GM12801 (cell line): Measurements from ENCODE around the gene ENPP7.

Experiments
- TF ChIP-seq, protein P1 (sequence below): IDR thresholded peaks from one replicate; pipeline ENCODE4 v1.5.1; 2011; ENCODE audit warnings: control low read depth; ENCODE audit not compliant: insufficient read length; ENCODE audit errors: extremely low read depth

Gene ENPP7

DNA sequence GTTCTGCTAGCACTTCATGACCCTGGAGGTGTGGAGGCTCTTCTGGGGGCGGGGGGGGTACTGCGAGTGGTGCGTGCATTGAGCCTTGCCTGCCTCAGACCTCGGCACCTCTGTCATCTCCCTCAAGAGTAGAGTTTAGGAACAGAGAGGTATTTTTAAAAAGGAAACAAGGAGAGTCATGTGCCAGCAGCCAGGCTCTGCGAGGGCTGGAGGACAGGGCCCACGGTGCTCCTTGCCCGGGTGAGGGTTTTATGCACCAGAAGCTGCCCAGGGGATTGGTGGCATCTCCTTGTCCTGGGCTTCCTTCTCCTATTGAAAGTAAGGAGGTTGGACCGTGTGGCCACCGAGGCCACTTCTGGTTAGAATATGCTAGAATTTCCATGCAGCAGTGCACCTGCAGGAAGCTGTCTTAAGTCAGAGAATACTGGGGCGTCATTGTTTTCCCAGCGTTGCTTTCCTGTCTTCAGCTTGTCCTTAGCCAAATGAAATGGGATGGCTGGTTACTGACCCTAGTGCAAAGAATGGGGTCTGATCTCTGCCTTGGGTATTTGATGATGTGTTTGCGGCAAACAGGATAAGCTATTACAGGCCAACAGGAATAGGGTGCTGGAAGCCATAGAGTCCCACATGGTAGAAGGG, 50.4 kb downstream of the ENPP7 start:
- TF ChIP-seq, protein P1, sequence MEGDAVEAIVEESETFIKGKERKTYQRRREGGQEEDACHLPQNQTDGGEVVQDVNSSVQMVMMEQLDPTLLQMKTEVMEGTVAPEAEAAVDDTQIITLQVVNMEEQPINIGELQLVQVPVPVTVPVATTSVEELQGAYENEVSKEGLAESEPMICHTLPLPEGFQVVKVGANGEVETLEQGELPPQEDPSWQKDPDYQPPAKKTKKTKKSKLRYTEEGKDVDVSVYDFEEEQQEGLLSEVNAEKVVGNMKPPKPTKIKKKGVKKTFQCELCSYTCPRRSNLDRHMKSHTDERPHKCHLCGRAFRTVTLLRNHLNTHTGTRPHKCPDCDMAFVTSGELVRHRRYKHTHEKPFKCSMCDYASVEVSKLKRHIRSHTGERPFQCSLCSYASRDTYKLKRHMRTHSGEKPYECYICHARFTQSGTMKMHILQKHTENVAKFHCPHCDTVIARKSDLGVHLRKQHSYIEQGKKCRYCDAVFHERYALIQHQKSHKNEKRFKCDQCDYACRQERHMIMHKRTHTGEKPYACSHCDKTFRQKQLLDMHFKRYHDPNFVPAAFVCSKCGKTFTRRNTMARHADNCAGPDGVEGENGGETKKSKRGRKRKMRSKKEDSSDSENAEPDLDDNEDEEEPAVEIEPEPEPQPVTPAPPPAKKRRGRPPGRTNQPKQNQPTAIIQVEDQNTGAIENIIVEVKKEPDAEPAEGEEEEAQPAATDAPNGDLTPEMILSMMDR: no peak

DNA sequence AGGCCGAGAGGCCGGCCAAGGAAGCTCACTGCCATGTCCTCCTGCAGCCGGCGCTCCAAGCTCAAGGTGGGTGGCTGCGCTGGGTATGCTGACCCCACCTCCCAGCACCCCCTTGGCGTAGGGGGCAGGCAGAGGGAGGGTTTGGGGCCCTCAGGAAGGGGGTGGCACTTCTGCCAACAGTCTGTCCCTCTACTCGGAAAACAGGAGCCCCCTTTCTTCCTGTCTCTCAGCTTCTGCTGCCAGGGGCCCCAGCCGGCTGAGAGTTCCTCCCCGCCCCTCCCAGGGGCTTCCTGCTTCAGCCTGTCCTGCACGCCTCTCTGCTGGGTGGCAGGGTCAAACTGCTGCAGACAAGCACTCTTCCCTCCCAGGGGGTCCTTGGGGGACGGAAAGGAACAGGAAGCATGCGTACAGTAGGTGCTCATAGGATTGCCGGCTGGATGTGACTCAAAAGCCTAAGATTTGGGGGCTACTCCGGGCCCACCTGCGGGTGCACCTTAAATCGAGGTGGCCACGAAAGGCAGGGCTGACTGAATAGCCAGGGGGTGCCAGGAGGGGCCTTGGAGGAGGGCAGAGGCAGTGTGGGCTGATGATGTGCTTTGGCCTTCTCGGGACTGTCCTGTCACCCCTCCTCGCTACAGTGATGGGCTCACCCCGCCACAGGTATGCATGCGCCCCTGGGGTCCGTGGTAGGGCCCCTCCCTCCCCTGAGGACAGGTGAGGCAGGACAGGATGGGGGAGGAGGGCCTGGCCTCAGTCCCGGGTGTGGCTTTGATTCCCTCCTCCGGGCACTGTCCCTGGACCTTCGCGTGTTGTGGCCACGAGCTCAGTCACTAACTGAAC, 51.2 kb downstream of the ENPP7 start:
- TF ChIP-seq, protein P1: no peak

DNA sequence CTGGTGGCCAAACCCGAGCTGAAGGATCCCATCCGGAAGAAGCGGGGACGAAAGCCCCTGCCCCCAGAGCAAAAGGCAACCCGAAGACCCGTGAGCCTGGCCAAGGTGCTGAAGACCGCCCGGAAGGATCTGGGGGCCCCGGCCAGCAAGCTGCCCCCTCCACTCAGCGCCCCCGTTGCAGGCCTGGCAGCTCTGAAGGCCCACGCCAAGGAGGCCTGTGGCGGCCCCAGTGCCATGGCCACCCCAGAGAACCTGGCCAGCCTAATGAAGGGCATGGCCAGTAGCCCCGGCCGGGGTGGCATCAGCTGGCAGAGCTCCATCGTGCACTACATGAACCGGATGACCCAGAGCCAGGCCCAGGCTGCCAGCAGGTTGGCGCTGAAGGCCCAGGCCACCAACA, 53.1 kb downstream of the ENPP7 start:
- TF ChIP-seq, protein P1: no peak

DNA sequence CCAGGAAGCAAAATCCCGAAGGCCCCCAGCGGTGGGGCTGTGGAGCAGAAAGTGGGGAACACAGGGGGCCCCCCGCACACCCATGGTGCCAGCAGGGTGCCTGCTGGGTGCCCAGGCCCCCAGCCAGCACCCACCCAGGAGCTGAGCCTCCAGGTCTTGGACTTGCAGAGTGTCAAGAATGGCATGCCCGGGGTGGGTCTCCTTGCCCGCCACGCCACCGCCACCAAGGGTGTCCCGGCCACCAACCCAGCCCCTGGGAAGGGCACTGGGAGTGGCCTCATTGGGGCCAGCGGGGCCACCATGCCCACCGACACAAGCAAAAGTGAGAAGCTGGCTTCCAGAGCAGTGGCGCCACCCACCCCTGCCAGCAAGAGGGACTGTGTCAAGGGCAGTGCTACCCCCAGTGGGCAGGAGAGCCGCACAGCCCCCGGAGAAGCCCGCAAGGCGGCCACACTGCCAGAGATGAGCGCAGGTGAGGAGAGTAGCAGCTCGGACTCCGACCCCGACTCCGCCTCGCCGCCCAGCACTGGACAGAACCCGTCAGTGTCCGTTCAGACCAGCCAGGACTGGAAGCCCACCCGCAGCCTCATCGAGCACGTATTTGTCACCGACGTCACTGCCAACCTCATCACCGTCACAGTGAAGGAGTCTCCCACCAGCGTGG, 53.7 kb downstream of the ENPP7 start:
- TF ChIP-seq, protein P1: no peak

DNA sequence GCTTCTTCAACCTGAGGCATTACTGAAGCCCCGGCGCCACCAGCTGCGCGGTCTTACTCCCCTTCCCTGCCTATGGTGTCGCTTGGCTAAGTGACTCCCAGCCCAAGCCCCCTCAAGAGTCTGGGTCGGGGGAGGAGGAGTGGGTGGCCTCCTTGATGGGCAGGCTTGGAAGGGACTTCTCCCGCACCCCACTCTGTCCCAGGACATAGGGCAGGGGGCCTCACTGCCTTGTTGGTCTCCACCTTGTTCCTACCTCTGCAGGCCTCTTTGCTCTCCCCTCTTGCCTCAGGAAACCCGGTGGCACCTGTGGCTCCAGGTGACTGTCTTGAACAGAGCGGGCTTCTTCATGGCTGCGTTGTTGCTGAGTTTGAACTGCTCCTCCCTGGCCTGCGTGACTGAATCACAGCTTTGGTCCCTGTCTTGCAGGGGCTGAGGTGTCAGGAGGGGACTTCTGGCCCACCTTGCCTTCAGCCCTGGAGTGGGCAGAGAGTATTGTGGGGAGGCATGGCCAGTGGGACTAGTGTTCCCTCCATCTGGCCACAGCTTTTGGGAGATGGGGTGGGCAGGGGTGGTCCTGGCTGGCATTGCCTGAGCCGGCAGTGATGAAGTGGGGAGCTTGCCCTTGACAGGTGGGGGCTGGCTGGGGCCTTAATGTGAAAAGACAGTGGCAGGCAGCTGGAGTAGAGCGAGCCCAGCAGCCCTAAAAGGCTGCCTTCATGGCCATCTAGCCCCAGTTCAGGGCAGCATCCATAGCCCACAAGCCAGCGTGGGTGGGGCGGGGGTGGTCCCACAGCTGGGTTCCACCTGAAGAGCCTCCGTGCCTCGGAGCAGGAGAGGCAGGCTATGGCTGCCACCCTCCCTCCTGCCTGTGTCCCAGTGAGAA, 54.5 kb downstream of the ENPP7 start:
- TF ChIP-seq, protein P1: no peak

DNA sequence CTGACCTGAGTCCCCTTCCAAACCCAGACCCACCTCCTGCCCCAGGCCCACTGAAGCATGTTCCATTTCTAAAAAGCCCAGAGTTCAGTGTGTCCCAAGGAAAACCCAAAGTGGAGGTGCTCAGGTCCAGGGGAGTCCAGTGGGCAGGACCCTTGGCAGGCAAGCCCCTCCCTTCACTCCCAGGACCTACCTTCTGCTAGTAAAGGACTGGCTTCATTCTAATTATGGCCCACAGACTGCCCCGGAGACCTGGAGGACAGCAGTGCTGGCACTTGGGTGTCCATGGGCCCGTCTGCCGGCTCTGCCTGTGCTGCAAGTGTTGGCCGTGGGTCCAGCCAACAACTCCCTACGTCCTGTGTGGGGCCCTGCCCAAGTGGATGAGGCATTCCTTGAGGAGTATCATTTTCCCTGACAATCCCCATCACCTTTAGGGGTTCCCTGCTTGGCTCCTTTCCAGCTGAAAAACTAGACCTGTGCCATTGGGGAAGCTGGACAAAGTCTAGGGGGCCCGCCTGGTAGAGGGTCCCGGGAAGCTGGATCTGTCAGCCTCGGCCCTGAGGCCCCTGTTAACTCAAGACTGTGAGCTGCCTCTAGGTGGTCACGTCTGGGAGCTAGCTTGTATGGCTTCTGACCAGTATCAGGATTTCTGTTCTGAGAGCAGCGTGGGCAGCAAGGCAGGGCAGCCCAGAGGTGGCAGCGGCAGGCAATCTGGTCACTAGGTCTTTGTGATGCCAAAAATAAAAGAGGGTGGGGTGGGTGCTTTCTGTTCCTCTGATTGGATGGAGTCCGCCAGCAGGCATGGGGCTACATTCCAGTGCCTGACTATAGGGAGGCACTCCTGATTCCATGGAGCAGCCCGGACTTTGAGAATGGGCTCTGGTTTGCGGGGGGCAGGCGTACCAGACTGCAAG, 55.4 kb downstream of the ENPP7 start:
- TF ChIP-seq, protein P1: no peak
